Skeletal muscle tissue (tissue), 4 donors: ENCODE results near the gene BHLHA9. TPM values are rescaled to one million over a fixed set of nuclear protein-coding genes. Genes with fewer than 3 reads are reported as not detected.

Experiments
- H3K27ac ChIP-seq: one replicate; pipeline ENCODE4 v1.7.0; 2013; ENCODE audit warnings: mild to moderate bottlenecking, low read depth, low read length, inconsistent platforms
- H3K27me3 ChIP-seq, 3 donors: one replicate each; pipeline ENCODE4 v1.7.0; 2013; ENCODE audit warnings: low read length in 3 of 3; ENCODE audit not compliant: control insufficient read depth in 3 of 3, insufficient read depth in 3 of 3
- H3K36me3 ChIP-seq, 3 donors: one replicate each; pipeline ENCODE4 v1.7.0; 2013; ENCODE audit warnings: low read length in 3 of 3; ENCODE audit not compliant: control insufficient read depth in 3 of 3, insufficient read depth in 3 of 3
- H3K4me1 ChIP-seq, 3 donors: one replicate each; pipeline ENCODE4 v1.7.0; 2013; ENCODE audit warnings: low read length in 3 of 3, mild to moderate bottlenecking in 3 of 3; ENCODE audit not compliant: control insufficient read depth in 3 of 3, insufficient read depth in 3 of 3
- H3K4me3 ChIP-seq, 3 donors: one replicate each; pipeline ENCODE4 v1.7.0; 2013; ENCODE audit warnings: low read length in 3 of 3
- H3K9ac ChIP-seq, 3 donors: one replicate each; pipeline ENCODE4 v1.7.0; 2013; ENCODE audit warnings: low read length in 3 of 3, mild to moderate bottlenecking in 3 of 3, moderate library complexity in 2 of 3, low read depth in 1 of 3
- H3K9me3 ChIP-seq, 3 donors: one replicate each; pipeline ENCODE4 v1.7.0; 2013; ENCODE audit warnings: low read length in 3 of 3; ENCODE audit not compliant: control insufficient read depth in 3 of 3
- total RNA-seq: library from RNA; depleted of rRNA; stranded (reverse); fragments of >200 nt; gene quantifications from one replicate; pipeline ENCODE4 v1.2.3, GENCODE V29; 2014
- donor health status: Osteomylitis.

Gene BHLHA9
- total RNA-seq, 1 donor from 2014 or later: not detected

- H3K4me3 ChIP-seq: no peak overlapping the region
- H3K4me1 ChIP-seq: no peaks in the 10 kb centered on the region
- no peak overlapping the region for H3K9ac ChIP-seq
- no peaks in the 10 kb centered on the region for H3K9me3 ChIP-seq
- H3K27ac ChIP-seq: no peak overlapping the region
- no peaks in the 10 kb centered on the region for H3K36me3 ChIP-seq
- no peaks in the 10 kb centered on the region for H3K27me3 ChIP-seq
These were observed 25.6 kb upstream of the BHLHA9 start for GRCh38 chr17:1244606-1245012.

GRCh38 chr17:1251866-1252608, 18.2 kb upstream of the BHLHA9 start:
- H3K9me3 ChIP-seq: no peaks in the 10 kb centered on the region
- no peaks in the 10 kb centered on the region for H3K36me3 ChIP-seq
- H3K27me3 ChIP-seq: peaks cover 0 to 18% (median 9%) of the 10 kb centered on the region in 3 donors
- no peak overlapping the region for H3K4me3 ChIP-seq
- H3K4me1 ChIP-seq: peaks cover 0 to 3% (median 0%) of the 10 kb centered on the region in 3 donors
- H3K9ac ChIP-seq: no peak overlapping the region
- H3K27ac ChIP-seq: no peak overlapping the region

DNA sequence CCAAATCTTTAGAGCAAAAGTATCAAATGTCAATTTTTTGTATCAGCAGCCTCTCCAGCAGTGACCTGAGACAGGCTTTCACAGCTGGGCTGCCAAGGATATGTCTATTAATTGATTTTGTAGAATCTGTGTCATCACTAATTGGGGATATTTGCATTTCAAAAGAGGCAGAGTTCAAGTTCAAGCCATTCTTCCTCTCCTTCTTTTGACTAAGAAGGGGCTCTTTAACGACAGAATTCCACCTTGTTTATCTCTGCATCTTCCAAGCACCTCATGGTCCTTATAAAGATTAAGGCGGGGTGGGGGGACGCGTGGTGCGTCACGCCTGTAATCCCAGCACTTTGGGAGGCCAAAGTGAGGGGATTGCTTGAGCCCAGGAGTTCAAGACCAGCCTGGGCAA, 15.2 kb upstream of the BHLHA9 start:
- no peak overlapping the region for H3K27ac ChIP-seq
- no peaks in the 10 kb centered on the region for H3K36me3 ChIP-seq
- H3K27me3 ChIP-seq: peaks cover 0 to 29% (median 9%) of the 10 kb centered on the region in 3 donors
- peaks cover 4 to 8% (median 5%) of the 10 kb centered on the region in 3 donors for H3K4me1 ChIP-seq
- H3K9ac ChIP-seq: no peak overlapping the region
- no peak overlapping the region for H3K4me3 ChIP-seq
- no peaks in the 10 kb centered on the region for H3K9me3 ChIP-seq

DNA sequence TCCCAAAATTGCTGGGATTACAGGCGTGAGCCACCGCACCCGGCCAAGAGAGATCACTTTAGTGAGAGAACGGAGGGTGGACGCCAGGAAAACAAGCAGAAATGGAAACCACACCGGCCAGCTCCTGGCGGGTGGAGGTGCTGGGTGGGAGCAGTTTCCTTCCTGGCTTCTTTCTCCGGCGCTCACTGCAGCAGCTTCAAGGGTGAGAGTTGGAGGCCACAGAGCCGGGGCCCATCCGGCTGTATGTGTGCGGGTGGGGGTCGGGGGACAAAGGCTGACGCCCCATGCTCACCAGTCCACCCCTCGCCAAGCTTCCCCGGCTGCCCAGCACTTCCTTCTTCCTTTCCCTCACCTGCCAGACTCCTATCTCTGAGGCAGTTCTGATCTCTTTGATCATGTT, 13.5 kb upstream of the BHLHA9 start:
- Histone ChIP-seq H3K4me3 (no peak overlapping the region), H3K36me3 (no peaks in the 10 kb centered on the region), H3K4me1 (peaks cover 4 to 8% (median 5%) of the 10 kb centered on the region in 3 donors), H3K27me3 (peaks cover 0 to 29% (median 9%) of the 10 kb centered on the region in 3 donors), H3K9me3 (no peaks in the 10 kb centered on the region), H3K9ac (no peak overlapping the region), H3K27ac (no peak overlapping the region)

GRCh38 chr17:1260086-1260769, 10.0 kb upstream of the BHLHA9 start:
- Histone ChIP-seq H3K36me3 (no peaks in the 10 kb centered on the region), H3K9me3 (no peaks in the 10 kb centered on the region), H3K4me3 (peak overlapping the region in 1 of 3 donors; percentile 60), H3K4me1 (peaks cover 4 to 5% (median 5%) of the 10 kb centered on the region in 3 donors), H3K27ac (no peak overlapping the region), H3K27me3 (peaks cover 0 to 24% (median 9%) of the 10 kb centered on the region in 3 donors), H3K9ac (no peak overlapping the region)

GRCh38 chr17:1260770-1261161, 9.5 kb upstream of the BHLHA9 start:
- no peak overlapping the region for H3K27ac ChIP-seq
- peaks cover 0 to 19% (median 3%) of the 10 kb centered on the region in 3 donors for H3K27me3 ChIP-seq
- no peak overlapping the region for H3K9ac ChIP-seq
- H3K4me1 ChIP-seq: peaks cover 4 to 5% (median 5%) of the 10 kb centered on the region in 3 donors
- H3K36me3 ChIP-seq: no peaks in the 10 kb centered on the region
- no peak overlapping the region for H3K4me3 ChIP-seq
- no peaks in the 10 kb centered on the region for H3K9me3 ChIP-seq

DNA sequence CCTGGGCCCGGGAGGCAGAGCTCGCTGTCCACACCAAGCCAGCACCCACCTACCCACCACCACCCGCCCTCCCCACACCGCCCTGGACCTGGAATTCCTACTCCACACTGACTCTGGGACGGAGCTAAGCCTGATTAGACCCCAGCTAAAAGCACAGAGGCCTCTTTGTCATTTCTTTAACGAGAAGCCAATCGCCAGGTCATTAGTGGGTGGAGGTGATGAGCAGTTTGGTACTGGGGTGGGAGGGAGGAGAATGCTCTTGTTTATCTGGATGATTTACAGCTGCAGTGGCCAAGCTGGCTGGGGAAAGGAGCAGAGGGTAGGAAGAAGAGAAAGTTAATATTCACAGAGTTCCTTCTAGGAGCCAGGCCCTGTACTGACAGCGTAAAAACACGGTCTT, 6.0 kb upstream of the BHLHA9 start:
- Histone ChIP-seq H3K9ac (no peak overlapping the region), H3K36me3 (no peaks in the 10 kb centered on the region), H3K4me3 (no peak overlapping the region), H3K27ac (no peak overlapping the region), H3K9me3 (no peaks in the 10 kb centered on the region), H3K4me1 (peaks cover 4 to 13% (median 12%) of the 10 kb centered on the region in 3 donors), H3K27me3 (peaks cover 0 to 5% (median 0%) of the 10 kb centered on the region in 3 donors)

DNA sequence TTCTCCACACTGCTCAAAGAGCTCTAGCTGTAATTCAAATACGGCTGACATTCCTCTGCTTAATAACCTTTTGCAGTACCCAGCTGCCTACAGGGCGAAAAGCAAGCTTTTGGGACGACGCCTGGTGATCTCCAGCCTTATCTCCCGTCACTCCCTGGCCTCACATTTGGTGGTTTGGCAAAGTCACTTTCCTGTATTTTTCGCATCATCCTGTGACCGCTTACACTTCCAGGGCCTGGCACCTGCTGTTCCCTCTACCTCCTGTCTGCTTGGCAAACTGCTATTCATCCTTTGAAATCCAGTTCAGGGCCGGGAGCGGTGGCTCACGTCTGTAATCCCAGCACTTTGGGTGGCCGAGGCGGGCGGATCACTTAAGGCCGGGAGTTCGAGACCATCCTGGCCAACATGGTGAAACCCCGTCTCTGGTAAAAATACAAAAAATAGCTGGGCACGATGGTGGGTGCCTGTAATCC, 2.7 kb upstream of the BHLHA9 start:
- Histone ChIP-seq H3K9ac (peak overlapping the region; percentile 76 to 87 (median 81)), H3K9me3 (no peaks in the 10 kb centered on the region), H3K36me3 (no peaks in the 10 kb centered on the region), H3K4me3 (peak overlapping the region; percentile 78 to 82 (median 80)), H3K4me1 (peaks cover 0 to 9% (median 9%) of the 10 kb centered on the region in 3 donors), H3K27ac (peak overlapping the region; percentile 75), H3K27me3 (peaks cover 5 to 24% (median 22%) of the 10 kb centered on the region in 3 donors)

- Histone ChIP-seq H3K4me1 (peaks cover 0 to 9% (median 9%) of the 10 kb centered on the region in 3 donors), H3K27me3 (peaks cover 13 to 28% (median 25%) of the 10 kb centered on the region in 3 donors)
These were observed 783 bp downstream of the BHLHA9 start for GRCh38 chr17:1271030-1271423.

GRCh38 chr17:1271441-1271840, 1.2 kb downstream of the BHLHA9 start:
- no peaks in the 10 kb centered on the region for H3K9me3 ChIP-seq
- H3K4me3 ChIP-seq: no peak overlapping the region
- H3K36me3 ChIP-seq: no peaks in the 10 kb centered on the region
- no peak overlapping the region for H3K9ac ChIP-seq
- H3K27me3 ChIP-seq: peaks cover 13 to 28% (median 25%) of the 10 kb centered on the region in 3 donors
- no peak overlapping the region for H3K27ac ChIP-seq
- H3K4me1 ChIP-seq: peaks cover 0 to 9% (median 9%) of the 10 kb centered on the region in 3 donors

More at GRCh38 chr17:1271030-1271423, 783 bp downstream of the BHLHA9 start:
- no peak overlapping the region for H3K9ac ChIP-seq
- no peak overlapping the region for H3K27ac ChIP-seq
- no peaks in the 10 kb centered on the region for H3K9me3 ChIP-seq
- no peaks in the 10 kb centered on the region for H3K36me3 ChIP-seq
- H3K4me3 ChIP-seq: no peak overlapping the region
